Measurements from ENCODE around the gene DNAJA4. TPM values are rescaled to one million over a fixed set of nuclear protein-coding genes. Genes with fewer than 3 reads are reported as not detected.

DNAJA4 gene
- total RNA-seq, 2 experiments from 2014 or later: not detected

DNA sequence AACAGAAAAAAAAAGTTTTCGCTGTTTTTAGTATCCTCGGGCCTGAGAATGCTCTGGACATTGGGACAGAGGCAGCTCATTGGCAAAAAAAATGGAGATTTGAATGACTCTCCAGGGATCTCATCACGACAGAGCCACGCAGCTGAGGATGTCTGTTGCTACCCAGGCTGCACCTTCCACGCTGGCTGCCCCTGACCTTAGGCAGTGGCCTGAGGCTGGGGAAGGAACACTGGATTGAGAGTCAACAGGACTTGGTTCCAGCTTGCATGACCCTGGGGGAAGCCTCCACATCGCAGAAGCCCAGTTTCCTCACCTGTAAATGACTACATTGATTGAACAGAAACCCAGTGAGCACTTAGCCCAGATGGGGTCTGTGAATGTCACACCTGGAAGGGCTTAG lies 21.3 kb upstream of the DNAJA4 start:
- no peaks in the 10 kb centered on the region for H4K20me1 ChIP-seq (ENCODE audit: insufficient read depth, low read length)
- H3K79me2 ChIP-seq (ENCODE audit: insufficient read depth, low read depth, low read length): no peaks in the 10 kb centered on the region
- no peaks in the 10 kb centered on the region for H3K9me2 ChIP-seq (ENCODE audit: insufficient read depth, low read length)
- ChIA-PET POLR2A (interaction anchor here (0.6 kb wide), 1 partner anchor 35 kb away, joined by 3 read pairs; no protein-coding TSS in a partner anchor), CTCF (ENCODE audit: unreplicated experiment) (interaction anchor here (0.6 to 1.0 kb wide), 2 partner anchors 48 to 138 kb away, joined by 3 to 4 read pairs; no protein-coding TSS in a partner anchor)
- TF ChIP-seq, protein P1, sequence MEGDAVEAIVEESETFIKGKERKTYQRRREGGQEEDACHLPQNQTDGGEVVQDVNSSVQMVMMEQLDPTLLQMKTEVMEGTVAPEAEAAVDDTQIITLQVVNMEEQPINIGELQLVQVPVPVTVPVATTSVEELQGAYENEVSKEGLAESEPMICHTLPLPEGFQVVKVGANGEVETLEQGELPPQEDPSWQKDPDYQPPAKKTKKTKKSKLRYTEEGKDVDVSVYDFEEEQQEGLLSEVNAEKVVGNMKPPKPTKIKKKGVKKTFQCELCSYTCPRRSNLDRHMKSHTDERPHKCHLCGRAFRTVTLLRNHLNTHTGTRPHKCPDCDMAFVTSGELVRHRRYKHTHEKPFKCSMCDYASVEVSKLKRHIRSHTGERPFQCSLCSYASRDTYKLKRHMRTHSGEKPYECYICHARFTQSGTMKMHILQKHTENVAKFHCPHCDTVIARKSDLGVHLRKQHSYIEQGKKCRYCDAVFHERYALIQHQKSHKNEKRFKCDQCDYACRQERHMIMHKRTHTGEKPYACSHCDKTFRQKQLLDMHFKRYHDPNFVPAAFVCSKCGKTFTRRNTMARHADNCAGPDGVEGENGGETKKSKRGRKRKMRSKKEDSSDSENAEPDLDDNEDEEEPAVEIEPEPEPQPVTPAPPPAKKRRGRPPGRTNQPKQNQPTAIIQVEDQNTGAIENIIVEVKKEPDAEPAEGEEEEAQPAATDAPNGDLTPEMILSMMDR (conservative IDR thresholded peaks at IDR 0.05; ENCODE audit: low read length): no peak
- TF ChIP-seq EZH2phosphoT487 (IDR thresholded peaks at IDR 0.05; ENCODE audit: borderline replicate concordance, low read depth, low read length): no peak
- intact Hi-C loops (cut with micrococcal nuclease; ENCODE audit: unreplicated experiment): loop anchor here (5.0 to 10.0 kb wide), 2 partner anchors 111 to 338 kb away; partner anchors contain the start of gene CIB2
- H3K9me3 ChIP-seq (ENCODE audit: low read length): no peaks in the 10 kb centered on the region
- H3K4me2 ChIP-seq (ENCODE audit: low read length): no peak overlapping the region
- no TSS peak for BruUV-seq (replicated peaks)
- H3K4me3 ChIP-seq (ENCODE audit: low read depth, low read length, poor library complexity, severe bottlenecking): no peak overlapping the region
- no peak overlapping the region for H3K27ac ChIP-seq (ENCODE audit: low read depth, low read length, poor library complexity, severe bottlenecking)
- H3K36me3 ChIP-seq (ENCODE audit: insufficient read depth, low read length): no peaks in the 10 kb centered on the region
- no peaks in the 10 kb centered on the region for H3K4me1 ChIP-seq (ENCODE audit: insufficient read depth, low read length, poor library complexity, severe bottlenecking)
- no peak overlapping the region for H2AFZ ChIP-seq (ENCODE audit: low read length)
- DNase-seq (ENCODE audit: low spot score): no peak

DNA sequence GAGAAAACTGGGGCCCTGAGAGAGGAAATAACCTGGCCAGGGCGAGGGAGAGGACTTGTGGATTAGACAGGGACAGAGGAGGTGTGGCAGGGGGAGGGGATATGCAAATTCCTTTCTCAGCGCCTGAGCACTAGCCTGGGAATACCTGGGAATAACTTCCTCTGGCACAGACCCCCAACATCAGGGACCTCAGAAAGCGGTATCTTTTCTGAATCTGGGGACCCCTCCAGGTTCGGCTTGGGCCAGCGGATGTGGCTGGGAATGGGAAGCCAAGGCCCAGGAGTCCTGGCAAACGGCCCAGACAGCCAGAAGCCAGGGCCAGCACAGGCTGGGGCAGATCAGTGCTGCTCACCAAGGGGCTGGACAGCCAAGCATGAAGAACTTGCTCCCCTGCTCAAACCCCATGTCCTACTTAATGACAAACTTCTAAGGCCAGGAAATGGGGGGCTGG lies 20.8 kb upstream of the DNAJA4 start:
- no peak for DNase-seq (ENCODE audit: low spot score)
- Histone ChIP-seq H3K36me3 (ENCODE audit: insufficient read depth, low read length) (no peaks in the 10 kb centered on the region), H3K9me3 (ENCODE audit: low read length) (no peaks in the 10 kb centered on the region), H3K4me2 (ENCODE audit: low read length) (no peak overlapping the region), H3K4me1 (ENCODE audit: insufficient read depth, low read length, poor library complexity, severe bottlenecking) (no peaks in the 10 kb centered on the region), H3K4me3 (ENCODE audit: low read depth, low read length, poor library complexity, severe bottlenecking) (no peak overlapping the region), H3K79me2 (ENCODE audit: insufficient read depth, low read depth, low read length) (no peaks in the 10 kb centered on the region), H2AFZ (ENCODE audit: low read length) (no peak overlapping the region), H3K9me2 (ENCODE audit: insufficient read depth, low read length) (no peaks in the 10 kb centered on the region), H3K27ac (ENCODE audit: low read depth, low read length, poor library complexity, severe bottlenecking) (no peak overlapping the region), H4K20me1 (ENCODE audit: insufficient read depth, low read length) (no peaks in the 10 kb centered on the region)
- ChIA-PET POLR2A (interaction anchor here (1.2 kb wide), 1 partner anchor 20 kb away, joined by 3 read pairs; no protein-coding TSS in a partner anchor), CTCF (ENCODE audit: unreplicated experiment) (no interaction called here)
- no peak for TF ChIP-seq EZH2phosphoT487 (IDR thresholded peaks at IDR 0.05; ENCODE audit: borderline replicate concordance, low read depth, low read length)
- TF ChIP-seq, protein P1 (conservative IDR thresholded peaks at IDR 0.05; ENCODE audit: low read length): no peak
- BruUV-seq (replicated peaks): no TSS peak
- intact Hi-C loops (cut with micrococcal nuclease; ENCODE audit: unreplicated experiment): loop anchor here (5.0 to 10.0 kb wide), 2 partner anchors 111 to 339 kb away; partner anchors contain the start of gene CIB2

- POLR2A ChIA-PET: interaction anchor here (1.2 kb wide), 1 partner anchor 20 kb away, joined by 3 read pairs; no protein-coding TSS in a partner anchor
Observed at GRCh38 chr15:78244101-78244500, 20.3 kb upstream of the DNAJA4 start.

More at GRCh38 chr15:78244101-78244500, 20.3 kb upstream of the DNAJA4 start:
- Histone ChIP-seq H3K36me3 (ENCODE audit: insufficient read depth, low read length) (no peaks in the 10 kb centered on the region), H2AFZ (ENCODE audit: low read length) (no peak overlapping the region), H3K4me2 (ENCODE audit: low read length) (no peak overlapping the region), H3K9me2 (ENCODE audit: insufficient read depth, low read length) (no peaks in the 10 kb centered on the region), H4K20me1 (ENCODE audit: insufficient read depth, low read length) (no peaks in the 10 kb centered on the region), H3K27ac (ENCODE audit: low read depth, low read length, poor library complexity, severe bottlenecking) (no peak overlapping the region), H3K79me2 (ENCODE audit: insufficient read depth, low read depth, low read length) (no peaks in the 10 kb centered on the region), H3K4me3 (ENCODE audit: low read depth, low read length, poor library complexity, severe bottlenecking) (no peak overlapping the region), H3K4me1 (ENCODE audit: insufficient read depth, low read length, poor library complexity, severe bottlenecking) (no peaks in the 10 kb centered on the region), H3K9me3 (ENCODE audit: low read length) (no peaks in the 10 kb centered on the region)
- no peak for DNase-seq (ENCODE audit: low spot score)
- CTCF ChIA-PET (ENCODE audit: unreplicated experiment): no interaction called here
- no TSS peak for BruUV-seq (replicated peaks)
- intact Hi-C loops (cut with micrococcal nuclease; ENCODE audit: unreplicated experiment): loop anchor here (5.0 to 10.0 kb wide), 2 partner anchors 112 to 339 kb away; partner anchors contain the start of gene CIB2
- TF ChIP-seq, protein P1 (conservative IDR thresholded peaks at IDR 0.05; ENCODE audit: low read length): no peak
- TF ChIP-seq EZH2phosphoT487 (IDR thresholded peaks at IDR 0.05; ENCODE audit: borderline replicate concordance, low read depth, low read length): no peak
